Astrocyte (in vitro differentiated cells and primary cell): ENCODE data around the gene LRRFIP1. TPM values are rescaled to one million over a fixed set of nuclear protein-coding genes. Genes with fewer than 3 reads are reported as not detected.

Source experiments
- DNase-seq: peaks from one replicate; pipeline ENCODE4 v3.0.0-alpha.2; 2010; ENCODE audit warnings: low read depth
- FAIRE-seq: peaks from 2 replicates; lab custom pipeline; 2011; peaks lifted over from hg19 to GRCh38; lab: Jason Lieb, UNC
- H2AFZ ChIP-seq: 2 replicates; pipeline ENCODE4 v1.6.0; 2012; ENCODE audit warnings: low read depth, low read length, inconsistent platforms
- H3K27ac ChIP-seq: 2 replicates; pipeline ENCODE4 v1.5.1; 2011; ENCODE audit warnings: low read depth, low read length, inconsistent platforms
- H3K27me3 ChIP-seq: 2 replicates; pipeline ENCODE4 v1.6.0; 2011; ENCODE audit warnings: low read length, inconsistent platforms; ENCODE audit not compliant: insufficient read depth
- H3K36me3 ChIP-seq: 2 replicates; pipeline ENCODE4 v1.5.1; 2011; ENCODE audit warnings: low read length, inconsistent platforms; ENCODE audit not compliant: insufficient read depth
- H3K4me1 ChIP-seq: 2 replicates; pipeline ENCODE4 v1.5.1; 2011; ENCODE audit warnings: low read length, inconsistent platforms; ENCODE audit not compliant: insufficient read depth
- H3K4me2 ChIP-seq: 2 replicates; pipeline ENCODE4 v1.6.0; 2012; ENCODE audit warnings: low read length, inconsistent platforms
- H3K4me3 ChIP-seq: 2 replicates; pipeline ENCODE4 v1.5.1; 2011; ENCODE audit warnings: low read depth, mild to moderate bottlenecking, low read length, inconsistent platforms; ENCODE audit not compliant: insufficient read depth
- H3K79me2 ChIP-seq: 2 replicates; pipeline ENCODE4 v1.6.0; 2012; ENCODE audit warnings: mild to moderate bottlenecking, low read length, inconsistent platforms; ENCODE audit not compliant: insufficient read depth
- H3K9ac ChIP-seq: 2 replicates; pipeline ENCODE4 v1.6.0; 2012; ENCODE audit warnings: mild to moderate bottlenecking, low read length, inconsistent platforms
- H3K9me3 ChIP-seq: 2 replicates; pipeline ENCODE4 v1.5.1; 2012; ENCODE audit warnings: low read depth, mild to moderate bottlenecking, low read length, inconsistent platforms; ENCODE audit not compliant: insufficient read depth
- H4K20me1 ChIP-seq: 2 replicates; pipeline ENCODE4 v1.6.0; 2012; ENCODE audit warnings: low read length, inconsistent platforms; ENCODE audit not compliant: insufficient read depth
- H3K27ac Mint-ChIP-seq: one replicate; pipeline ENCODE4 v1.8.0; 2021; ENCODE audit warnings: mild to moderate bottlenecking, mixed read lengths; ENCODE audit not compliant: unreplicated experiment
- H3K27me3 Mint-ChIP-seq: one replicate; pipeline ENCODE4 v1.8.0; 2021; ENCODE audit warnings: low read depth, mixed read lengths; ENCODE audit not compliant: unreplicated experiment
- H3K36me3 Mint-ChIP-seq: one replicate; pipeline ENCODE4 v1.8.0; 2021; ENCODE audit warnings: low read depth, mixed read lengths; ENCODE audit not compliant: unreplicated experiment
- H3K4me1 Mint-ChIP-seq: one replicate; pipeline ENCODE4 v1.8.0; 2021; ENCODE audit warnings: low read depth, mixed read lengths; ENCODE audit not compliant: unreplicated experiment
- H3K4me3 Mint-ChIP-seq: one replicate; pipeline ENCODE4 v1.8.0; 2021; ENCODE audit warnings: mild to moderate bottlenecking, moderate library complexity, mixed read lengths; ENCODE audit not compliant: unreplicated experiment
- H3K9me3 Mint-ChIP-seq: one replicate; pipeline ENCODE4 v1.8.0; 2021; ENCODE audit warnings: mild to moderate bottlenecking, mixed read lengths; ENCODE audit not compliant: unreplicated experiment
- EZH2 ChIP-seq: IDR thresholded peaks from 2 replicates; pipeline ENCODE4 v1.6.1; 2012; ENCODE audit warnings: mild to moderate bottlenecking, low read length, inconsistent platforms; ENCODE audit not compliant: insufficient read depth
- total RNA-seq: library from RNA; stranded (reverse); gene quantifications from 2 replicates; pipeline ENCODE4 v1.2.1, GENCODE V29; 2021
- TF ChIP-seq, protein P1 (sequence below): IDR thresholded peaks from 2 replicates; pipeline ENCODE4 v1.5.1; 2011; ENCODE audit warnings: low read depth, mild to moderate bottlenecking, inconsistent platforms, low read length, moderate library complexity; ENCODE audit not compliant: insufficient read depth

Gene LRRFIP1
- total RNA-seq, 1 donor from 2014 or later, result 83.3 TPM

DNA sequence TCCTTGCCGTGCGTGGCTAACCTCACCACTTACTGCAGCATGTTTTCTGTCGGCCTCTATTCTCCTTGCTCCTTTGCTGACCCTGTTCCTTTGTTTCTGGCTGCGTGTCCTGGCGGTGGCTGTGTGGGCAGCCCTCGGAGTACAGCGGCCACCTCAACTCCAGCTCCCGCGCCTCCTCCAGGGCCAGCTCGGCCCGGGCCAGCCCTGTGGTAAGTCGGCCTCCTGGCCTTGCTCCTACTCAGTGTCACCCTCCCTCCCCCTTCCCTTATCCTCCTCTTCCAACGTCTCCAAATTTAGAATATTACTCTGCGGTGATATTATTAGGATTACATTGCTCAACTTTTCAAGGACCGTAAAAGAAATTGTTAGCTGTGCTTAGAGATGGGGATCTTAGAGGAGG, 111.7 kb downstream of the LRRFIP1 start:
- Histone ChIP-seq H3K4me3 (no peak overlapping the region), H2AFZ (no peak overlapping the region), H4K20me1 (peaks cover 82% of the 10 kb centered on the region), H3K79me2 (peaks cover 91% of the 10 kb centered on the region), H3K9me3 (no peaks in the 10 kb centered on the region), H3K9ac (no peak overlapping the region), H3K27ac (no peak overlapping the region), H3K4me2 (no peak overlapping the region), H3K4me1 (peaks cover 12% of the 10 kb centered on the region), H3K27me3 (no peaks in the 10 kb centered on the region), H3K36me3 (peaks cover 7% of the 10 kb centered on the region)
- no peak overlapping the region for H3K27ac Mint-ChIP-seq
- FAIRE-seq (no peak), DNase-seq (no peak)
- H3K4me1 Mint-ChIP-seq, result peaks cover 4% of the 10 kb centered on the region
- no peak overlapping the region for H3K4me3 Mint-ChIP-seq
- no peaks in the 10 kb centered on the region for H3K9me3 Mint-ChIP-seq
- peaks cover 30% of the 10 kb centered on the region for H3K36me3 Mint-ChIP-seq
- no peak for TF ChIP-seq EZH2
- TF ChIP-seq, protein P1, sequence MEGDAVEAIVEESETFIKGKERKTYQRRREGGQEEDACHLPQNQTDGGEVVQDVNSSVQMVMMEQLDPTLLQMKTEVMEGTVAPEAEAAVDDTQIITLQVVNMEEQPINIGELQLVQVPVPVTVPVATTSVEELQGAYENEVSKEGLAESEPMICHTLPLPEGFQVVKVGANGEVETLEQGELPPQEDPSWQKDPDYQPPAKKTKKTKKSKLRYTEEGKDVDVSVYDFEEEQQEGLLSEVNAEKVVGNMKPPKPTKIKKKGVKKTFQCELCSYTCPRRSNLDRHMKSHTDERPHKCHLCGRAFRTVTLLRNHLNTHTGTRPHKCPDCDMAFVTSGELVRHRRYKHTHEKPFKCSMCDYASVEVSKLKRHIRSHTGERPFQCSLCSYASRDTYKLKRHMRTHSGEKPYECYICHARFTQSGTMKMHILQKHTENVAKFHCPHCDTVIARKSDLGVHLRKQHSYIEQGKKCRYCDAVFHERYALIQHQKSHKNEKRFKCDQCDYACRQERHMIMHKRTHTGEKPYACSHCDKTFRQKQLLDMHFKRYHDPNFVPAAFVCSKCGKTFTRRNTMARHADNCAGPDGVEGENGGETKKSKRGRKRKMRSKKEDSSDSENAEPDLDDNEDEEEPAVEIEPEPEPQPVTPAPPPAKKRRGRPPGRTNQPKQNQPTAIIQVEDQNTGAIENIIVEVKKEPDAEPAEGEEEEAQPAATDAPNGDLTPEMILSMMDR, result no peak
- H3K27me3 Mint-ChIP-seq, result no peaks in the 10 kb centered on the region

DNA sequence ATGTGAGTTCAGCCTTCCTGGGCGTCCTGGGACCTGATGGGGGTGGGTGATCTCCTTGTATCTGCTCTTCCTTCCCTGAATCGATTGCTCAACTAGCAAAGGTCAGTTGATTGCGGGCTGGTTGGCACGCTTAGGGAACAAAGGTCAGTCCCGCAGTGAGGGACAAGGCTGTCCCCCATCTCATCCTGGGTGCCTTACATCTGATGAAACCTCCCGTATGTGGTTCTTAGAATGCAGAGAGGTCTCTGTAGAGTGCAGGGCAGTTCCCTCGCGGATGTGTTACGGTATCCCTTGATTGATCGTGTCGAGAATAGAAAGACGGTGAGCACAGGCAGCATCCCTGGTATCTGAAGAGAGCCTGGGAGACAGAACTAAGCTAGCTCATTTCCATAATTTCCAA, 114.8 kb downstream of the LRRFIP1 start:
- Histone ChIP-seq H3K4me2 (no peak overlapping the region), H3K4me1 (peaks cover 12% of the 10 kb centered on the region), H3K36me3 (peaks cover 7% of the 10 kb centered on the region), H2AFZ (no peak overlapping the region), H3K9me3 (no peaks in the 10 kb centered on the region), H3K79me2 (peaks cover 82% of the 10 kb centered on the region), H3K27ac (no peak overlapping the region), H3K27me3 (no peaks in the 10 kb centered on the region), H4K20me1 (peaks cover 82% of the 10 kb centered on the region), H3K4me3 (no peak overlapping the region), H3K9ac (no peak overlapping the region)
- TF ChIP-seq, protein P1, result no peak
- no peak for TF ChIP-seq EZH2
- FAIRE-seq, result no peak
- DNase-seq, result no peak
- Mint-ChIP-seq H3K9me3 (no peaks in the 10 kb centered on the region), H3K27ac (no peak overlapping the region), H3K27me3 (no peaks in the 10 kb centered on the region), H3K4me3 (no peak overlapping the region), H3K4me1 (peaks cover 4% of the 10 kb centered on the region), H3K36me3 (peaks cover 25% of the 10 kb centered on the region)

DNA sequence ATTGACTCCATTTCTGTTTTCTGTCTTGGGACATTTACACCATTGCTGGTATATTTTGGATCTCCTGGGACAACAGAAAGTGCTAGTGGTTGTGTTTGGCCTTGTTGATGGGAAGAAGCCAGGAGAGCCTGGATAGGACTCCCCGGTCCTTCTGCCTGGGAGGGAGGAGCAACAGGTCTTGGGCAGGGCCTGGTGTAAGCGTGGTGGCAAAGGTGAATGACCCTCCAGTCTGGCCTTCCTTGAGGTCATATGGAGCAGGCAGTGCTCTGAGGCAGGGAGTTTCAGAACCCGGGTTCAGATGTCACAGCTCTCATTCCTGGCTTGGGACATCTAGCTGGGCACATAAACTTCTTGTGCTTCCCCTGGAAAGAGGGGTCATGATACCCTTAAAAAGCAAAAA, 115.2 kb downstream of the LRRFIP1 start:
- Histone ChIP-seq H3K4me3 (no peak overlapping the region), H3K4me2 (no peak overlapping the region), H3K27me3 (no peaks in the 10 kb centered on the region), H3K36me3 (peaks cover 5% of the 10 kb centered on the region), H3K9ac (no peak overlapping the region), H4K20me1 (peaks cover 82% of the 10 kb centered on the region), H3K9me3 (no peaks in the 10 kb centered on the region), H3K4me1 (peaks cover 12% of the 10 kb centered on the region), H3K27ac (no peak overlapping the region), H3K79me2 (peaks cover 82% of the 10 kb centered on the region), H2AFZ (no peak overlapping the region)
- TF ChIP-seq, protein P1, result no peak
- TF ChIP-seq EZH2, result no peak
- H3K4me3 Mint-ChIP-seq, result no peak overlapping the region
- DNase-seq (no peak), FAIRE-seq (no peak)
- peaks cover 25% of the 10 kb centered on the region for H3K36me3 Mint-ChIP-seq
- H3K27me3 Mint-ChIP-seq, result no peaks in the 10 kb centered on the region
- peaks cover 4% of the 10 kb centered on the region for H3K4me1 Mint-ChIP-seq
- H3K9me3 Mint-ChIP-seq, result no peaks in the 10 kb centered on the region
- no peak overlapping the region for H3K27ac Mint-ChIP-seq
